ENCODE data around the gene AP4M1. TPM values are rescaled to one million over a fixed set of nuclear protein-coding genes. Genes with fewer than 3 reads are reported as not detected.

AP4M1 gene
- total RNA-seq, 1 donor from 2014 or later, result 7.5 TPM

DNA sequence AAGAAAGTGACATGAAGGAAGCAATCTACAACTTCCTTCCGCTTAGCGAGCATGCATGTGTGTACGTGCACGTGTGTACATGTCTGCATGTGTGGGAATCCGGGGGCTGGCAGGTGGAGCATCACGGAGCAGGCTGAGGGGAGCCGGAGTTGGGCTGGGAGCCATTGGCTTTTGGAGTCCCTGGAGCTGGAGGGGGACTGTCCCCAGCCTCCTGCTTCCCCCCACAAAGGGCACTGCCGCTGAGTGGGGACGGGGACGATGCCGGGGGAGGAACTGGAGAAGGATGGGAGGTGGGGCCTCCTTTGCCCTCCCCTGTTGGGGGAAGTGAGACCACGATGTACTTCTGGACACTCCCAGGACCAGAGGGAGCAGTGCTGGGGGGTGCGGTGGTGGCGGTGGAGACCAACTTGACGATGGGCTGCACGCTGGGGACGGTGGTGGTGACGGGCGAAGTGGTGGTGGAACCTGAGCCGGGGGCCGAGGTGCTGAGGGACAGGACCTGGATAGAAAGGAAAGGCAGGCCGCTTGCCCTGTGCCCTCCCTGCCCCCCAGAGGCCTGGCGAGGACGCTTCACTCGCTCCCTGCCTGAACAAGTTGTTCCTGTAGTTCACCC is 5.8 kb downstream of the AP4M1 start:
- no peak for DNase-seq (ENCODE audit: low spot score)

DNA sequence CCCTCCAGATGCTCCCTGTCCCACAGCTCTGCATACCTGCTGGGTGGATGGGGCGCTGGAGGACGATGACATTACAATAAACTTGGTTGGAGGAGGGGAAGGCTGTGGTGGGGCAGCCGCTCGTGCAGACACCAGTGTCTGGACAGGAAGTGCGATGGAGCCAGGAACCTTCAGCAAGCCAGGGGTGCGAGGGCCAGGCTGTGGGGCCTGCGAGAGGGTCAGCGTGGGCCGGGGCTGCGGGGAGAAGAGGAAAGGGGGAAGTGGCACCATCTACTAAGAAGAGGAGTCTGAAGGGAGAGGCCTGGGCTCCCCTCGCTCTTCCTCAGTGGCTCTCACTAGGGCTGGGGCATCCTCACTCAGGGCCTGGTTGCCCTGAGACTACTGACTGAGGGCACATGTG is 6.4 kb downstream of the AP4M1 start:
- no peak for DNase-seq (ENCODE audit: low spot score)

DNA sequence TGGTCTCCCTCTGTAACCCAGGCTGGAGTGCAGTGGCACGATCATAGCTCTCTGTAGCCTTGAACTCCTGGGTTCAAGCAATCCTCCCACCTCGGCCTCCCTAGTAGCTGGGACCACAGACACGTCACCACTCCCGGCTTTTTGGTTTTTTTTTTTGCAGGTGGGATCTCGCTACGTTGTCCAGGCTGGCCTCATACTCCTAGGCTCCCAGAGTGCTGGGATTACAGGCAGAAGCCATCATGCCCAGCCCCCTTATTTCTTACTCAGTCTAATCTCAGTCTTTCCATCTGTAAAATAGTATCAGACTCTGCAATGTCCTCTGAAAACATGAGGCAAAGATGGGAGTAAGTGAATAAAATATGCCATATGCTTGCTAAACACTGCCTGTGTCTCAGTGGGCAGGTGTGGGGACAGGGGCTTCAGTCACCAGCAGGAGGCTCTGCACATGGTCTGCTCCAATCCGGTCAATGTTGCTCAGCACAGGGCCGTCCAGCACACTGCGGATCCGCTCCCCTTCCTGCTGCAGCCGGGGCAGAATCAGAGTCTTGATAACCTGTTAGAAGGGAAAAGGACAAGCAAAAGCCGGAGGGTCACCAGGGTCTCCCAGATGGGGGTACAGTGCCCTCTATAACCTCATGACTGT is 8.2 kb downstream of the AP4M1 start:
- no peak for DNase-seq (ENCODE audit: low spot score)

DNA sequence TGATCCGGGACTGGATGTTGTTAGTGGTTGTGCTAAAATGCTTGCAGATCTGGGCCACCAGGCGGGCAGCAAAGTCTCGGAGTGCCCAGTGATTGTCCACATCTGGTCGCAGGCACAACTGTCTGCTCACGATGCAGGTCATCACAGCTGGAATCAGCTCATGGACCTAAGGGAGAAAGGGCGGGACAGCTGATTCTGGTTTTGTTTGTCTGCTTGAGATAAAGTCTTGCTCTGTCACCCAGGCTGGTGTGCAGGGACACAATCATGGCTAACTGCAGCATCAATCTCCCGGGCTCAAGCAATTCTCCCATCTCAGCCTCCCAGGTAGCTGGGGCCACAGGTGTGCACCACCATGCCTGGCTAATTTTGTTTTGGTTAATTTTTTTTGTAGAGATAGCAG is 9.7 kb downstream of the AP4M1 start:
- DNase-seq (ENCODE audit: low spot score), result no peak

DNA sequence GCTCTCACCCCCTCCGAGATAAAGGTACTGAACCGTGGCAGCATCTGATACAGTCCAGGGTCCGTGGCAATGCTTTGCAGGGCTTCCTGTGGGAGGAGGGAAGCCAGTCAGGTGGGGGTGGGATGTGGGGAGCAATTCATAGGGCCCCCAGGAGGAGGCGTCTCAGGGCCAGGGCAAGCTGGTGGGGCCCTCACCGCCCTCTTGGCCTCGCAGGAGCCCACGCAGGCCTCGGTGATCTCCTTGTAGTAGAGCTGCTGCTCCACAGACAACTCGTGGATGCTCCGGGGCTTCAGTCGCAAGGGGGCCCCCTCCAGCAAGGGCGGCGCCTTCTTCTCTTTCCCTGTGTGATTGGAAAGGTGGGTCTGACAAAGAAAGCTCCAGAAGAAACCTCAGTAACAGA is 10.5 kb downstream of the AP4M1 start:
- DNase-seq (ENCODE audit: low spot score), result no peak

DNA sequence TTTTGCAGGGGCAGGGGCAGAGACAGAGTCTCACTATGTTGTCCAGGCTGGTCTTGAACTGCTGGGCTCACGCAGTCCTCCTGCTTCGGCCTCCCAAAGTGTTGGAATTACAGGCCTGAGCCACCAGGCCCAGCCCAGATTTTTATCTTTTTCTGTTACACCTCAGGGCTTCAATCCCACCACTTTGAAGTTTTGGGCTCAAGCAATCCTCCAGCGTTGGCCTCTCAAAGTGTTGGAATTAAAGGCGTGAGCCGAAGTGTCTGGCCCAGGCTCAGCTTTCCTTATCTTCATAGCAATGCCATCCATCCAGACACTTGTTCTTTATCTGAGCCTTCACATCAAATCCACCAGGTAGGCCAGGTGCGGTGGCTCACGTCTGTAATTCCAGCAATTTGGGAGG is 13.6 kb downstream of the AP4M1 start:
- no peak for DNase-seq (ENCODE audit: low spot score)

DNA sequence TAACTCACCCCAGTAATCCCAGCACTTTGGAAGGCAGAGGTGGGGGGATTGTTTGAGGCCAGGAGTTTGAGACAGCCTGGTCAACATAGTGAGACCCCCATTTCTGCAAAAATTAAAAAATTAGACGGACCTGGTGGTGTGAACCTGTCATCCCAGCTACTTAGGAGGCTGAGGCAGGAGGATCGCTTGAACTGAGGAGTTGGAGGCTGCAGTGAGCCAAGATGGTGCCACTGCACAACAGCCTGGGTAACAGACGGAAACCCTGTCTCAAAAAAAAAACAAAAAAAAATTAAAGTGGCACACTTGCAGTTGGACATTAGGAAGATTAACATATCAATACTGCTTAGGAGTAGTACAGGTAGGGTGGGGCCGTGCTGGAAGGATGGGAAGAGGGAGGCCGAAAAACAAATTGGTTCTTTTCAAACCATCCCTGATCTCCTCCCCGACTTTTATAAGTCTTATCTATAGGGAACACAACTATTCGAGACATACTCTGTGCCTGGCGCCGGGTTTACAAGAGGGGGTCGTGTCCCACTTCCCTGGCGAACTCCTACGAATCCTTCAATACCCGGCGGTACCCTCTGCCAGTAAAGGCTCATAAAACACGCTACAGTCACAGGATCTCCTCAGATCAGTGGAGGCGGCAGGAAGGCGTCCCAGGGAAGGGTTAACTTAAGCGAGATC is 17.1 kb downstream of the AP4M1 start:
- no peak for DNase-seq (ENCODE audit: low spot score)

DNA sequence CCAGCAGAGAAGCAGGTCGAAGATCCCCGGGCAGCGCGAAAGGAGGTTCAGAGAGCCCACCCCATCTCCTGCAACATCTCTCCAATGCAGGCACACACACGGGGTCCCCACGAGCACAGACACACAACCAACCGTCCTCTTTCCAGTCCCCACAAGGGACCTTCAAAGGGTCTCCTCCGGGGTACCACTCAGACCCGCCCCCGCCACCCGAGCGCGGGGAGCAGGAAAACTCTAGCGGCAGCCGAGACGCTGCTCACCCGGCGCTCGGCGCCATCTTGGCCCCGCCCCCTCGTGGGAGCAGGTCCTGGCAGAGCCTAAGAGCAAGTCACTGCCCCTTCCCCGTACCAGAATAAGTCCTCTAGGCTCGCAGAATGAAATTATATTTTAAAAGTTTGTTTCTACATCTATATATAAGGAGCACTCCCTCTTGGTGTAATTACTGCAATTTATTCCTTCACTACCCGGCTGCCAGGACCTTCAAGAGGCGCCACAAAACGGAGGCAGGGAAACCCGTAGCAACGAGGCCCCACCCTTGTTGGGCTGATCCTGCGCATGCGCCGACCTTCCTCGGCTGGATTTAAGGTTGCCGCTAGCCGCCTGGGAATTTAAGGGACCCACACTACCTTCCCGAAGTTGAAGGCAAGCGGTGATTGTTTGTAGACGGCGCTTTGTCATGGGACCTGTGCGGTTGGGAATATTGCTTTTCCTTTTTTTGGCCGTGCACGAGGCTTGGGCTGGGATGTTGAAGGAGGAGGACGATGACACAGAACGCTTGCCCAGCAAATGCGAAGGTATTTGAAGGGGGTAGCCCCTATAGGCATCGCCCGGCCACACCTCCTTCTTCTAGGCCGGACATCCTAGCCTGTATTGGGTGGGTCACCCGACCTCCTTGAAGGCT is 17.9 kb downstream of the AP4M1 start, which contains the start of the genes CNPY4 and TAF6:
CNPY4 (plus strand) TSS at position 563 of the 898 bp plus-strand sequence; CDS start at position 674, 111 bp downstream.
TAF6 (minus strand) TSS at position 287 of the 898 bp plus-strand sequence. CDS start 5,149 bp downstream, outside the sequence.
- DNase-seq (ENCODE audit: low spot score), result peak; percentile 97

DNA sequence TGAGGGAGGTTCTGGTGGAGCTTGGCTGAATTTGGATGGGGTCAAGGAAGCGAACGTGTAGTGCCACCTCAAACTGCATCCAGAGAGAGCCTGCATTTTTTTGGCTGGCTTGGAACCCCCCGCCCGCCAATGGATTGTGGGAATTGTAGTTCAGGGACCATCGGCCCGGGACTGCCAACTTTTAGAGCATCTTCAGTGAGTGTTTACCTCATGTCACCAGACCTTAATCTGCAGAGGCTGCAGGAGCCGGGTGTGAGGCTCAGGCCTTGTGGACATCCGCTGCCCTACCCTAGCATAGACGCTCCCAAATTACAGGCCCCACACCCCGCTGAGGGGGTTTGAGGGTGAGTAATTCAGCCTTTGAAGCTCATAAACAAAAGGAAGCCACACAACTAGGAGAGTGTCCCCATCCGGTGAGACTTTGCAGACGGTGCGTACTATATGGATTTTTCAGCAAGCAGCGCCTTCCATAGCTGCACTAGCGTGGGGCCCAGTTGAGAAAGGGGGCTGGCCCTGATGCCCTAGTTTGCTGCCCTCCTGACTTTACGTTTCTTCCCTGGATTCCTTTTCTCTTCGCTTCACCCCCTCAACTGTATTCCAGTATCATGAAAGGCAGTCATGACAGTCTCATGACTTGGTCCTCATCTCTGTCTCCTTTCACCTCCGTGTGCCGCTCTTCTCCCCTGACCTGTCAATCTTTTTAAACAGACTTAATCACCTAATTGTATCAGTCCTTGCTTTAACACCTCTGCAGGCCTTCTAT is 18.7 kb downstream of the AP4M1 start:
- DNase-seq (ENCODE audit: low spot score), result no peak

DNA sequence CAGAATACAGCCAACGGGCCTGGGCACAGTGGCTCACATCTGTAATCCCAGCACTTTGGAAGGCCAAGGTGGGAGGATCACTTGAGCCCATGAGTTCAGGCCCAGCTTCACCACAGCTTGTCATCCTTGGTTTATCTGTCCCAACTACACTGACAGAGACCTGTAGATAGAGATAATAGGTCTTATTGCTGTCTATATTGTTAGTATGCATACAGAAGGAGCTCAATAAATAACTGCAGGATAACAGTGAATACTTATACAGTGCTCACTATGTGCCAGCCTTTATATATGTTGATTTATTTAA is 19.2 kb downstream of the AP4M1 start:
- DNase-seq (ENCODE audit: low spot score), result no peak

DNA sequence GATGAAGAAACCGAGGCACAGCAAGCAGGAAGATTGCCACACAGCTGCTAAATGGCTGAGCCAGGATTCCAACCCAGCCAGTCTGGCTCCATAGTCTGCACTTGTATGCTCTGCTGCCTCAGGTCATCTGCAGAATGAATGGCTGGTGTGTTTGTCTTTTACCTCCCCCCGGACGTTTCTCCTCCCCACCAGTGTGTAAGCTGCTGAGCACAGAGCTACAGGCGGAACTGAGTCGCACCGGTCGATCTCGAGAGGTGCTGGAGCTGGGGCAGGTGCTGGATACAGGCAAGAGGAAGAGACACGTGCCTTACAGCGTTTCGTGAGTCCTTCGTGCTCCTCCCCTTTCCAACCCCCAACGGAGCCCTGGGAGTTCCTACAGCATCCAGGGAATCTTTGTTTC is 20.6 kb downstream of the AP4M1 start:
- no peak for DNase-seq (ENCODE audit: low spot score)

DNA sequence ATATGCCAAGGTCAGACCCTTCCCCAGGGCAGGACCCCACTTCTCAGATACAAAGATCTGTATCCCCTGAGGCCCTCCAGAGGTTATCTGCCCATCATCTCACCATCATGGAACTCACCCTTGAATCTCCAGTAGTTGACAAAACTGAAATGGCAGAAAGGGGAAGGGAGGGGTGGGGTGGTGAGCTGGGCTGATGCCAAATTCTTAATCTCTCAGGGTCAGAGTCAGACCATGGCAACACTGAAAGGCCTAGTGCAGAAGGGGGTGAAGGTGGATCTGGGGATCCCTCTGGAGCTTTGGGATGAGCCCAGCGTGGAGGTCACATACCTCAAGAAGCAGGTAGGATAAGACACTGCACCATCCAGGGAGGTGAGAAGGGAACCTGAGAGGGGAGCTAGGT is 21.1 kb downstream of the AP4M1 start:
- DNase-seq (ENCODE audit: low spot score), result no peak

DNA sequence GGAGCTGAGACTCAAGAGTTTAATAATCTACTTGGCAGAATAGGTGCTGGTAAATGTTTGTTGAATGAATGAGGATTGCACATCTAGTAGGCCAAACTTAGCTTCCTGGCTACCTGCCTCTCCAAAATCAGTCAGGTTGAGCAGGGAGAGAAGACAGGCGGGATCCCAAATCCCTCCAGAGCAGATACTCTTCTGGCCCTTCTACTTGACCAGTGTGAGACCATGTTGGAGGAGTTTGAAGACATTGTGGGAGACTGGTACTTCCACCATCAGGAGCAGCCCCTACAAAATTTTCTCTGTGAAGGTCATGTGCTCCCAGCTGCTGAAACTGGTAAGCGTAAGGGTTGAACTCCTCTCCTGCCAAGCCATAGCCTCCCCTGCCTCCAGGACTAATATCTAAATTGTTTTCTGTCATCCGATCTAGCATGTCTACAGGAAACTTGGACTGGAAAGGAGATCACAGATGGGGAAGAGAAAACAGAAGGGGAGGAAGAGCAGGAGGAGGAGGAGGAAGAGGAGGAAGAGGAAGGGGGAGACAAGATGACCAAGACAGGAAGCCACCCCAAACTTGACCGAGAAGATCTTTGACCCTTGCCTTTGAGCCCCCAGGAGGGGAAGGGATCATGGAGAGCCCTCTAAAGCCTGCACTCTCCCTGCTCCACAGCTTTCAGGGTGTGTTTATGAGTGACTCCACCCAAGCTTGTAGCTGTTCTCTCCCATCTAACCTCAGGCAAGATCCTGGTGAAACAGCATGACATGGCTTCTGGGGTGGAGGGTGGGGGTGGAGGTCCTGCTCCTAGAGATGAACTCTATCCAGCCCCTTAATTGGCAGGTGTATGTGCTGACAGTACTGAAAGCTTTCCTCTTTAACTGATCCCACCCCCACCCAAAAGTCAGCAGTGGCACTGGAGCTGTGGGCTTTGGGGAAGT is 23.1 kb downstream of the AP4M1 start:
- DNase-seq (ENCODE audit: low spot score), result no peak

DNA sequence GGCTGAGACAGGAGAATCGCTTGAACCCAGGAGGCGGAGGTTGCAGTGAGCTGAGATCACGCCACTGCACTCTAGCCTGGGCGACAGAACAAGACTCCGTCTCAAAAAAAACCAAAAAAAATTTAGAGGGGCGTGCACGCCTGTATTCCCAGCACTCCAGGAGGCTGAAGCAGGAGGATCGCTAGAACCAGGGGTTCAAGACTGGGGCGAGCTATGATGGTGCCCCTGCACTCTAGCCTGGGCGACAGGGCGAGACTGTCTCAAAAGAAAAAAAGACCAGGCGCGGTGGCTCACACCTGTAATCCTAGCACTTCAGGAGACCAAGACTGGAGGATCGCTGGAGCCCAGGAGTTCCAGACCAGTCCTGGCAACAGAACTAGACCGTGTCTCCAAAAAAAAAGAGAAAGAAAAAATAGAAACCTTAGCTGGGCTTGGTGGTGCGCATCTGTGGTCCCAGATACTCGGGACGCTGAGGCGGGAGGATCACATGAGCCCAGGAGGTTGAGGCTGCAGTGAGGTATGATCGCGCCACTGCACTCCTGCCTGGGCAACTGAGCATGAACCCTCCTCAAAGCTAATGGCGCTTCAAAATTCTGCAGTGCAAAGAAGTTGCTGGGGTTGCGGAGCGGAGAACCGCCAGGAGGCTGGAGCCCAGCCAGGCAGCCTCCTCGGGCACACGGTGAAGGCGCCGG is 24.9 kb downstream of the AP4M1 start:
- no peak for DNase-seq (ENCODE audit: low spot score)

DNA sequence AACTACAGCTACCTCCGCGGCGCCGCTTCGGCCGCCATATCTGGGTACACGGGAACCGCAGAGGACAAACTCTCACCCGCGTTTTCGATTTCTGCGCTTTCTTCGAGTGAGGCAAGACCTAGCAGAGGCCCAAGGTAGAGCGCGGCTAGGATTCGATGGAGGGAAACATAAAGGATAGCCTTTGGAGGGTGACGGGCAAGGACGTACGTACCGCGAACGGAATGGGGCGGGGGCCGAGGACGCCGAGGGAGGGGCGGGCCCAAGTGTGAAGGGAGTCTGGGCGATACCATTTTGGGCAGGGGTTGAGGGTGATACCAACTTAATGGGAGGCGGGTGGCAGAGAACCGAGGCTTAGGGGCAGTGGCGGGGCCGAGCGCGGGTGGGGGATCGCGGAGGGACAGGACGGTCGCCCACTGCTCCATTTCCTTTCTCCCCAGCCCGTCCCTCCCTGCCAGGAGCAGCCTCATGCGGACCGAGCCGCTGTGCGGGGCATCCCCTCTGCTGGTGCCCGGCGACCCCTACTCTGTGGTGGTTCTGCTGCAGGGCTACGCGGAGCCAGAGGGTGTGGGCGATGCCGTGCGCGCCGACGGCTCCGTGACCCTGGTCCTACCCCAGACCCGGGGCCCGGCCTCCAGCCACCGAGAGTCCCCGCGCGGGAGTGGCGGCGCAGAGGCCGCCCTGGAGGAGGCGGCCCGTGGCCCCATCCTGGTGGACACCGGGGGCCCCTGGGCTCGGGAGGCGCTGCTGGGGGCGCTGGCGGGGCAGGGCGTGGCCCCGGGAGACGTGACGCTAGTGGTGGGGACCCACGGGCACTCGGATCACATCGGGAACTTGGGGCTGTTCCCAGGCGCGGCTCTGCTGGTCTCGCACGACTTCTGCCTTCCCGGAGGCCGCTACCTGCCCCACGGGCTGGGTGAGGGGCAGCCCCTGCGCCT is 25.8 kb downstream of the AP4M1 start, which contains the start of gene MBLAC1:
MBLAC1 (plus strand) TSS at position 37 of the 935 bp plus-strand sequence; CDS start at position 466, 429 bp downstream.
- peak; percentile 96 for DNase-seq (ENCODE audit: low spot score)

DNA sequence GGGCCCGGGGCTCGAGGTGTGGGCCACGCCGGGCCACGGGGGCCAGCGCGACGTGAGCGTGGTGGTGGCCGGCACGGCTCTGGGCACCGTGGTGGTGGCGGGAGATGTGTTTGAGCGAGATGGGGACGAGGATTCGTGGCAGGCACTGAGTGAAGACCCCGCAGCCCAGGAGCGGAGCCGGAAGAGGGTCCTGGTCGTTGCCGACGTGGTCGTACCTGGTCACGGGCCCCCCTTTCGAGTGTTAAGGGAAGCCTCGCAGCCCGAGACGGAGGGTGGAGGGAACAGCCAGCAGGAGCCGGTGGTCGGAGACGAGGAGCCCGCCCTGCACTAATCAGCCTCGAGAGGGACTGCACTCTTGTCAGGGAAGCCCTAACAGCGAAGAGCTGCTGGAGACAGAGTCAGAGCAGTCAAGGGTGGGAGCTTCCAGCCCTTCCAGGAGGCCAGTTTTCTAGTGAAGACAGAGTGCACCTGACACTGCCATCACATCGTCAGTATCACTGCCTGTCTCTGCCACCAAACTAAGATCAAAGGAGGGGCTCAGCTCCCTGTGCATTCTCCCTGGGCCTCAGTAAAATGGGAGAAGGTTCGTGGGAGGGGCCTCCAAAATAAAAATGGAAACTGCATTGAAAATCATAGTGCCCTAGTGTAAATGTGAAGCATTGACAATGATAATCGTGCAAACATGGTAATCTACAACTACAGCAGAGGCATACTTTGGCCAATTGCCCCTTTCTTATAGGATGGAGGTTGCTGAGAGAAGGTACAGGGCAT is 26.6 kb downstream of the AP4M1 start:
- no peak for DNase-seq (ENCODE audit: low spot score)

DNA sequence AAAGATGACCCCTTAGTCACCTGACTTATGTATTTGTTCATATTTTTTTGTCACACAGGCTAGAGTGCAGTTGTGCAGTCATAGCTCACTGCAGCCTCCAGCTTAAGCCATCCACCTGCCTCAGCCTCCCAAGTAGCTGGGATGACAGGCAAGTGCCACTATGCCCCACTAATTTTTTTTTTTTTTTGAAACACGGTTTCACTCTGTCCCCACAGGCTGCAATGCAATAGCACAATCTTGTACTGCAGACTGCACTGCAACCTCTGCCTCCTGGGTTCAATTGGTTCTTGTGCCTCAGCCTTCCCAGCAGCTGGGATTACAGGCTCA is 27.2 kb downstream of the AP4M1 start:
- DNase-seq (ENCODE audit: low spot score), result no peak

Measured in mesenteric fat pad (tissue), 1 donor.